AG04449 (cell line): ENCODE data around the gene C15orf39.

Experiments
- CTCF ChIA-PET: fragments of 350-600 bp; formaldehyde crosslinking; extraction: SDS; loops from one replicate; lab custom pipeline; 2021; ENCODE audit warnings: antibody characterized with exemption; lab: Yijun Ruan, JAX
- POLR2A ChIA-PET: fragments of 400-600, 350-600 bp; formaldehyde crosslinking; extraction: SDS; loops from one replicate; lab custom pipeline; 2020; ENCODE audit warnings: antibody characterized with exemption, inconsistent platforms; lab: Yijun Ruan, JAX
- DNase-seq: peaks from one replicate; pipeline ENCODE4 v3.0.0-alpha.2; 2010; ENCODE audit warnings: low read depth, low spot score
- H3K4me3 ChIP-seq: 2 replicates; pipeline ENCODE4 v1.5.1; 2011; ENCODE audit warnings: low read depth, mild to moderate bottlenecking, control low read depth, low read length
- CTCF ChIP-seq: IDR thresholded peaks from one replicate; pipeline ENCODE4 v1.5.1; 2011; ENCODE audit warnings: mild to moderate bottlenecking, moderate library complexity, low read length, control low read depth, inconsistent platforms; ENCODE audit not compliant: insufficient read depth; ENCODE audit errors: missing control alignments

C15orf39 gene

GRCh38 chr15:75210811-75211230 is 9.1 kb downstream of the C15orf39 start:
- DNase-seq, result no peak
- TF ChIP-seq CTCF, result no peak
- H3K4me3 ChIP-seq, result no peak overlapping the region
- POLR2A ChIA-PET, result no interaction called here
- CTCF ChIA-PET, result interaction anchor here (10.9 kb wide), 1 partner anchor 183 kb away, joined by 337 read pairs; the partner anchor contains the start of gene PPCDC

GRCh38 chr15:75211436-75212199 is 9.9 kb downstream of the C15orf39 start:
- TF ChIP-seq CTCF, result no peak
- DNase-seq, result no peak
- POLR2A ChIA-PET, result no interaction called here
- CTCF ChIA-PET, result interaction anchor here (1.6 to 10.9 kb wide), 3 partner anchors 10 to 184 kb away, joined by 4 to 337 read pairs (median 8); partner anchors contain the start of genes C15orf39 and PPCDC
- H3K4me3 ChIP-seq, result no peak overlapping the region

GRCh38 chr15:75212200-75212858 is 10.6 kb downstream of the C15orf39 start:
- POLR2A ChIA-PET, result no interaction called here
- CTCF ChIA-PET, result interaction anchor here (0.9 to 10.9 kb wide), 4 partner anchors 8 to 185 kb away, joined by 4 to 337 read pairs (median 6); partner anchors contain the start of genes C15orf39 and PPCDC
- no peak for TF ChIP-seq CTCF
- no peak for DNase-seq
- no peak overlapping the region for H3K4me3 ChIP-seq

- POLR2A ChIA-PET, result no interaction called here
- H3K4me3 ChIP-seq, result no peak overlapping the region
- DNase-seq, result no peak
- CTCF ChIA-PET, result interaction anchor here (0.9 to 10.9 kb wide), 4 partner anchors 9 to 185 kb away, joined by 4 to 337 read pairs (median 6); partner anchors contain the start of genes C15orf39 and PPCDC
- TF ChIP-seq CTCF, result no peak
Observed at GRCh38 chr15:75213212-75213767, 11.6 kb downstream of the C15orf39 start.

GRCh38 chr15:75213768-75214221 is 12.1 kb downstream of the C15orf39 start:
- ChIA-PET POLR2A (interaction anchor here (1.1 kb wide), 1 partner anchor 191 kb away, joined by 4 read pairs; the partner anchor contains the start of gene PPCDC), CTCF (interaction anchor here (1.4 to 2.3 kb wide), 3 partner anchors 10 to 182 kb away, joined by 3 to 13 read pairs (median 8); partner anchors contain the start of gene C15orf39)
- no peak for DNase-seq
- no peak for TF ChIP-seq CTCF
- H3K4me3 ChIP-seq, result no peak overlapping the region
